Activated gamma-delta T cell treated with anti-CD3 and anti-CD28 coated beads, Interleukin-2, amount 50 U/mL, for 16 hours (primary cell): ENCODE measurements around the gene LGALS9B.
"Not testable (repeated sequence)": the region's sequence is repeated elsewhere in the genome, so short reads cannot be mapped to it uniquely, and the experiment has no call there.

Experiments used
- DNase-seq: peaks from one replicate; pipeline ENCODE4 v3.0.0-alpha.2; 2020; ENCODE audit warnings: low read depth

LGALS9B gene

DNA sequence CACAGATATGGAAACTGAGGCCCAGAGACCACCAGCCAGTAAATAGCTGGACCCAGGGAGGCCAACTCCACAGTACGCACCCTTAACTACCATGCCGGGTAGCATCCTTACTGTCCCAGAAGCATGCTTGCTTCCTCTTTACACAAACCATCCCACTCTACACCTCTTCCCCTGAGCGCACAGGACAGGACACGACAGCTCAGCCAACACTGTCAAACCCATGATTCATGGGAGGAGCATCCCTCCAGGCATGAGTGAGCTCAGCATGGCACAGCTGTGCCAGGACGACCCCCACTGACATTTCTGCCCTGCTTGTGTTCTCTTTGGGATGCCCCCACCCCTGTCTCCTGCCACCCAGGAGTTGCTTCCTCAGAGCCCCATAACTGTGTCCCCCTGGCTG lies 340 bp downstream of the LGALS9B start:
- not testable (repeated sequence) for DNase-seq

DNA sequence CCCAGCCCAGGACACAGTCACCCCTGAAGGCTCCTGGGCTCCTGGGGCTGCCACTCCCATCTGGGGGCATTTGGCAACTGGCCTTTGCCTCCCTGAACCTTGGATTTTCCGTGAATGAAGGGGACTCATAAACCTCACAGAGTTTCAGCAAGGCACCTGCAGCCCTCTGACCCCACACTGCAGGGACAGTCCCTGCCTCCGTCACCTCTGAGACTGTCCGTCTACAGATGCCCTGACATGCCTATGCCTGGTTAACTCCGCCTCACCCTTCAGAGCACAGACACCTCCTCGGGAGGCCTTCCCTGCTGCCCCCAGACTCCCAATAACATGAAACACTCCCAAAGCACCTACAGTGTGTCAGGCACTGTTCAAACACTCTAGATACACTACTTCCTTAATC lies 786 bp downstream of the LGALS9B start:
- not testable (repeated sequence) for DNase-seq

DNA sequence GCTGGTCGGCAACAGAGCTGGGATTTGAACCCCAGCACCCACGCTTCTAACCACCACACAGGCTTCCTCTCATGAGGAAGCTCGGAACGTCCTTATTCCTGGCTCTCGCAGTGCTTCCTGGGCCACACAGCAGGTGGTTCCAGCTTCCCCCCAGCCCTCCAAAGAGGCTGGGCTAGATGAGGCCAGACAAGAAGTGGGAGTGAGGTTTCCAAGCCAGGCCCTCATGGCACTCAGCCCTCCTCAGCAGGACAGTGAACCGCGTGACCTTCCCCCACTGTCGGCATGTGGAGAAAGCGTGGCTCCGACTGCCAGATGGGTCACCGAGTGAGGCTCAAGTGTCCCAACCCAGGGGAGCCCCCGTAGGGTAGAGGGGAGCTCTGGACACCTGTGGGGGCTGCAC lies 1.8 kb downstream of the LGALS9B start:
- DNase-seq, result not testable (repeated sequence)

DNA sequence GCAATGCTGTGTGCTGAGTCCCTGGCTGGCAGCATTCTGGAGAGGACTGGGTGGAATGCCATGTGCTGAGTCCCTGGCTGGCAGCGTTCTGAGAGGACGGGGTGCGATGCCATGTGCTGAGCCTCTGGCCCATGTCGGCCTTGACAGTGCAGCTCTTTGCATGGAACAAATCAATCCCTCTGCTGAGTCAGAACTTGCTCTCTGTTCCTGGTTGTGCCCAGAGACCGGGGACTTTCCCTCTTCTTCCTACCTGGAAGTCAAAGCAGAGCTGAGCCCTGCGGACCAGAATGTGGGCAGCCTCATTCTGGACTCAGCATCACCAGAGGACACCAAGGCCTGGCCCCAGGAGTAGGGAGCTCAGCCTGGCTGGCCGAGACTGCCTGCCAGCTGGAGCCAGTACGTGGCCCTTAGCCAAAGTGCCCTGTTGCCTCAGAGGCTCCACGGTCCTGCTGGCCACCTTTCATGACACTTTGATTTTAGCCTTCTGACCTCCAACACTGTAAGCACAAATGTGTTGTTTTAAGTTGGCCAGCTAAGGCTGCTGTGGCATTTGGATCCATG lies 2.4 kb downstream of the LGALS9B start:
- not testable (repeated sequence) for DNase-seq

DNA sequence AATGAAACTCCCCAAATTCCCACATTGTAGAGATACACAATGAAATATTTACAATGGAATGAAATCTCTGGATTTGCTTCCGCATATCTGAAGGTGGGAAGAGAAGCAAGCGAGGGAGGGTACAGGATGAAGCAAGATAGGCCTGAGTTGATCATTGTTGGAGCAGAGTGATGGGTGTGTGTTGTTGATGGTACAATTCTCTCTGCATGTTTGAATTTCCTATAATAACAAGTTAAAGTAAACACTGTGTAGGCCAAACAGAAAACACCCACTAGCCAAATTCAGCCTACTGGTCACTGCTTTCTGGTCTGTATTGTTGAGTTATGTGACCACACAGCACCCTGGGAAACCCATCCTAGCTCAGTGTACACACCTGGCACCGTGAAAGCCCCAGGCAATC lies 5.2 kb downstream of the LGALS9B start:
- DNase-seq, result not testable (repeated sequence)

DNA sequence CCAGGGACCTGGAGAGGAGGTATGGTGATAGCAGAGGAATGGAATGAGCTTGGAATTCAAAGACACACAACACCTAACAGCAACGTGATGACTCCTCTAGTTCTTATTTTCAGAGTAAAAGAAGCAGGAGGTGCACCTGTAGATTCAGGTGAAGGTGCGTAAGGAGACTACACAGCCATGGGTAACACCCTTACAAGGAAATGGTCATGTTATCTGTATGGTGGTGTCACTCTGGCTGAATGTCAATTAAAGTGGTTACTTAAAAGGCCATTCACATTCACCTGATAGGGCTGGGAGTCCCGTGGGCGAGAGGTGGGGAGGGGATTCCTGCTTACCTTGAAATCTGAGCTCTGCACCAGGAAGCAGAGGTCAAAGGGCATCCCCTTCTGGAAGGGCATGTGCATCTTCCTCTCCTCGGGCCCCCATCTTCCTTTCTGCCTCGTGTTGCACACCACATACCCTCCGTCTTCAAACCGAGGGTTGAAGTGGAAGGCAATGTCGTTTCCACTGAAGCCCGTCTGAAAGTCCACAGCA lies 9.4 kb downstream of the LGALS9B start:
- not testable (repeated sequence) for DNase-seq

DNA sequence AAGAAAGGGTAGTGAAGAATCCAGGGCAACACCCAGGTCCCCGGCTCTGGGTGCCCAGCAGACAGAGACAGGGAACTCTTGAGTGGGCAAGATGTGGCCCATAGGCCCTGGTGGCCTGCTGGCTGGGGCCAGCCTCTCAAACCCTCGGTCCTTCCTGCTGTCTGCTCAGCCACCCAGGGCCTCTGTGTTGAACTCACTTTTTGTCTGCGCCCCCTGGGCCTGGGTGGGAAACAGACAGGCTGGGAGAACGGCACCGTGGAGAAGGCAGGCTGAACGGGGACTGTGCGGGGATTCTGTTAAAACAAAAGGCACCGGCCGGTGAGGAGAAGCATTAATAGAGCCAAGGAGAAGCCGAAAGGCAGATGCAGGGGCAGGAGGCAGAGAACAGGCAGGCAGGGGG lies 12.2 kb downstream of the LGALS9B start:
- DNase-seq, result not testable (repeated sequence)

DNA sequence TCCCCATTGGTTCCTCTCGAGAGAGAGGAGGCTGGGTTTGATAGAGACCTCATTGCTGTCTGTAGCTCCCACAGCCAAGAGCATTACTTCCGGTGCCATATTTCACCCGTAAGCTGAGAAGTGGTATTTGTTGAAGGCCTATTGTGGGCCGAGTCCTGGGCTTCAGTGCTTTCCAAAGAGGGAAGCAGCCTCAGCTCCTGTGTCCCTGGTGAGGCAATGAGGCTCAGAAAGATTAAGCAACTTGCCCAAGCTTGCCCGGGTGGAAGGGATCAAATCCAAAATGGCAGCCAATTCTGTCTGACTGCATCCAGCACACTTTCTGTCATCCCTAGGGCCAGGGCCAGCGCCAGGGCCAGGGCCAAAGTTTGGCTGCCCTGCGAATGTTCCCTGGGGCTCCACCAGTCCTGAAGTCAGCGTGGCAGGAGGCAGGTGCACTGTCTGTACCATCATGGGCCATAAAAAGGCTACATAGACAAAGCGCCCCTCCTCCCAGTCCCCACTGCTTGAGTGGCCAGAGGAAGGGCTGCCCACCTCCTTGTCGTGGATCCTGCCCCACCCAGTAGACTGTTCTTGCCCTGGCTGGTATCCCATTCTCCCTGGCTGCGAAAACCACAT lies 13.4 kb downstream of the LGALS9B start:
- DNase-seq, result not testable (repeated sequence)

DNA sequence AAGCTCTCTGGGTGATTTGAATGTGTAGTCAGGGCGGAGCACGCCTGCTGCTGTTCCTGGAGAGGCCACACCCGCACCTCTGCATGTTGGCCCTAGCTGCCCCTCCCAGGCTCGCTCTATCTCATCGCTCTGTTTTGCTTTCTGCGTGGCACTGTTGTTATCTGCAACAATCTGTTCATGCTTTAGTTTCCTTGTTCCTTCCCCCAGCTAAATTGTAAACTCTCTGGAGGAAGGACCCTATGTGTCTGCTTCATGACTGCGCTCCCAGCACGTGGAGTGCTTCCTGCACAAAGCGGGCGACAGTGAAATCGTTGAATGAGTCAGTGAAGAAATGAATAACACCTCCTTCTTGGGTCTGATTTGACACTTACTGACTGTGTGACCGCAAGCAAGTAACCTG lies 16.5 kb downstream of the LGALS9B start:
- DNase-seq, result not testable (repeated sequence)

DNA sequence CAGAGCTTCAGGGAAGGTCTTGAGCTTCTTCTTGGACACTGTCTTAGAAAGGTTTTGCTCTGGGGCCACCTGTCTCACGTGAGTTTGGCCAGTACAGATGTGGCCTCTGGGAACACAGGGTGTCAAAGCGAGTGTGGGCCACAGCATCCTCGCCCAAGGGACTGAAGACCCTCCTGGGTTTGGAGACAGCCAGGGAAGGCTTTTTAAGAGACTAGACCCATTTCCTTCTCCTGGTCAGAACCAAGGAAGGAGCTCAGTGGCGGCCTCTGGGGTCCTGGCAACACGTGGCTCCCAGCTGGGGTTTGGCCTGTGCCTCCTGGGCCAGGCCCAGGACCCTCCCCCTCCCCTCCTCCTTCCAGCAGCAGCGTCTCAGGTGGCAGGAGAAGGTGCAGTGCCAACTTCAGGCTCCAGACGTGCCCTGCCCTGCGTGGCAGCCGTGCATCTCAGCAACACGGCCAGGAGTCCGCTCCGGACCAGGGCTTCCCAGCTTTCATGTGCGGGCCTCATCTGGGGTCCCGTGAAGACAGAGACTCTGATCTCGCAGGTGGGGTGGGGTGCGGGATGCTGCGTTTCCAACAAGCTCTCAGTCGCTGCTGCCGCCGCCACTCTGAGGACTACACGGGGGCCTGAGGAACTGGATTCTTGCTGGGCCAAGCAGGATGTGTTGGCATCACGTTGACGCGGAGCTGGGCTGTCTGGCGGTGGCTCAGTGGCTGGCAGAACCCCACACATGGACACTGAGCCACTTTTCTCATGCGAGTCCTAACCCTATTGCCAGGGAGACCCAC lies 19.6 kb downstream of the LGALS9B start:
- DNase-seq, result not testable (repeated sequence)

DNA sequence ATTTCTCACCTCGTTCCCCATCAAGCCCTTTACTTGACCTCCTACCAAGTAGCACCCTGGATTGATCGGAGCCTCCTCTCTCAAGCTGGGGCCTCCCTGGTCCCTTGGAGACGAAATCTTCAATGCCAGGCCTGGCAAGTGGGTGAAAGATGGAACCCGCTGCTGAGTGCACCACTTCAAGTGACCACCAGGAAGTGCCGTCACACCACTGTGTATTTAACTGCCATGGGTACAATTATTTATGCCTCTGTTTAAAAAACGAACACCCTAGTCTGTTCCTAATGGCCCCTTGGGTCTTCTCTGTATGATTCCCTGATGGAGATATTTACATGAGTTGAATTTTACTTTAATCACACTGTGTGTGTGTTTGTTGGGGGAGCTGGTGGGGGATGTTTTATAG lies 20.4 kb downstream of the LGALS9B start:
- not testable (repeated sequence) for DNase-seq

DNA sequence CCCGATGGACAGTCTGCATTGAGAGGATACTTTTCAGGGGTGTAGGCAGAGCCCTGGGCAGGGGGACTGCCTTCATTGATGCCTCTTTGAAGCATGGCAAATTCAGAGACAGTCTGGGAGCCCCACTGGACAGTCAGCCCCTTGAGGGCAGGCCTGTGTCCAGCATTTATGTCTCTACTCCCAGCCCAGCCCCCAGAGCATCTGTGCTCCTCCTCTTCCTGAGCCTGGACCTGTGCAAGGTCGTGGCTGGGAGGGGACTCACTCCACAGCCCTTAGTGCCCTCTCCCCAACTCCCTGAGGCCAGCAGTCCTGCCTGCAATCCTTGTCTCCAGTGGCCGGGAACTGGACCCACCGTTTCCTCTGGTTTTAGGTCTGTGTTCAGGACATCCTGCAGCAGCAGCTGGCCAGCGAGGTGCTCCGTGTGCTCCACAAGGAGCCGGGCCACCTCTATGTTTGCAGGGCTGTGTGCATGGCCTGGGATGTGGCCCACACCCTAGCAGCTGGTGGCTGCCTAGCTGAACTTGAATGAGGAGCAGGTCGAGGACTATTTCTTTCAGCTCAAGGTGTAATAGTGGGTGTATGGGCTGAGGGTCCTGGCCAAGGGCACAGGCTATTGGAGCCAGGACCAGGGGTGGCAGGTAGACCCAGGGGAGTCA lies 22.6 kb downstream of the LGALS9B start:
- DNase-seq, result not testable (repeated sequence)

DNA sequence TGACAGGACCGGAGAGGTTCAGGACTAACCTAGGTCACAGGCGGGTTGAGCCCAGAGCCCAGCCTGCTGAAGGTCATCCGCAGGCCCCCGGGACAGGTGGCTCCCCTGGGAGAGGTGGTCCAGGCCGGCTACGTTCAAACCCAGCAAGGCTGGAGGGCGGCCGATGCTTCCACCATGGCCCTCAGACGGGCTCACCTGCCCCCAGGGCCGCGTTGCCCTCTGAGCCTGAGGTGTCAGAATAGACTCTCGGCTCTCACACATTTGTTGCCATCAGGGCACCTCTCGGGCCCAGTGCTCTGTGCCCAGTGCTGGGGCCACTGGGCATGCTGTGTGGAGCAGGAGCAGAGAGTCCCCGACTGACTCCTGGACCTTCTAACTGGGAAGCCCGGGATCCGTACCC lies 23.2 kb downstream of the LGALS9B start:
- not testable (repeated sequence) for DNase-seq

DNA sequence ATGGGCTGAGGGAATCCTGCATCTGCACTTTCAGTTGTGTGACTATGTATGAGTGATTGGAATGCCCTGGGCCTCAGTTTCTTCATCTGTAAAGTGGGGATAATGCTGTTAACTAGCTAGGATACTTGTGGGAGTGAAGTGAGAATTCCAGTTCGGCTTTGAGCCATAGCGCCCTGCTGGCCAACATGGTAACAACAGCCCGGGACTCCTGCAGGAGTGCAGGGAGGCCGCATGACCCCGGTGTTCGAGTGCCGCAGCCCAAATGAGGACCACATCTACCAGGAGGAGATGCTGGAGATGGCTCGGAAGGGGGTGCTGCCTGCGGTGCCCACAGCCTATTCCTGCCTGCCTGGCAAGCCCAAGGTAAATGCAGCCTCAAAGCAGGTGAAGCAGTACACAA lies 23.7 kb downstream of the LGALS9B start:
- DNase-seq, result not testable (repeated sequence)

DNA sequence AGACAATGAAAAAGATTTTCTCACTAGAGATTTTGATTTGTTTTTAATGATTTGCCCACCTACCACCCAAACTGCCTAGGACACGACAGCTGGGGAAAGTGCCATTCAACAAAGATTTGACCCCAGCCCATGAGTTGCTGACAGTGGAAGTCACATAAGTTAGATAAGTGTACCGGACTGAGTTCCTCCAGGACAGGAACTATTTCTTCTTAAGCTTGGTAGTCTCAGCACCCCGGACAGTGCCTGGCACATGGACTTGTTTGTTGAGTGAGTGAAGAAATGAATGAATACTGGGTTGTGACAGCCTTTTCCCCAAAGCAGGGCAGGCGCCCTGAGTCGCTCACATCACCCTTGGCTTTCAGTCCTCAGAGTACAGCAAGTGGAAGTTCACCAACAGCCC lies 26.7 kb downstream of the LGALS9B start:
- not testable (repeated sequence) for DNase-seq

DNA sequence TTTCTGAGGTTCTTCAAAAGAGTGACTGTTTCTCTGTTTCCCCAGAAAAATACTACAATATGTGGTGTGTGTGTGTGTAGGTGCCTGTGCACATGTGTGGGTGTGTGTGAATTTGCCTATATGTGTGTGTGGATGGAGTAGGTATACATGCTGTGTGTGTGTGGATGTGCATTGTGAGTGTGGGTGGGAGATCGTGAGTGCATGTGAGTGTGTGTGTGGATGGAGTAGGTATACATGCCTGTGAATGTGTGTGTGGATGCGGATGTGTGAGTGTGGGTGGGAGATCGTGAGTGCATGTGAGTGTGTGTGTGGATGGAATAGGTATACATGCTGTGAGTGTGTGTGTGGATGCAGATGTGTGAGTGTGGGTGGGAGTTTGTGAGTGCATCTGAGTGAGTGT lies 32.2 kb downstream of the LGALS9B start:
- DNase-seq, result not testable (repeated sequence)

DNA sequence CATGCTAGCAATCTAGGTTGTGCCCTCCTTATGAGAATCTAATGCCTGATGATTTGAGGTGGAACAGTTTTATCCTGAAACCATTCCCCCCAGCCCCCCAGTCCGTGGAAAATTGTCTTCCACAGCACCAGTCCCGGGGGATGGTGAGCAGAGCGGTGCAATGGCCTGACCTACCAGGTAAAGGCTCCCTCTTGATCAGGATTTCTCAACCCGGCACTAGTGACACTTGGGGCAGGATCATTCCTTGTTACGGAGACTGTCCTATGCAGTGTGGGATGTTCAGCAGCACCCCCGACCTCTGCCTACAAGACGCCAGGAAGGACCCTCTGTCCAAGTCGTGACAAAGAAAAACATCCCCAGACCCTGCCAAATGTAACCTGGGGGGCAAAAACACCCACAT lies 34.0 kb downstream of the LGALS9B start:
- not testable (repeated sequence) for DNase-seq

DNA sequence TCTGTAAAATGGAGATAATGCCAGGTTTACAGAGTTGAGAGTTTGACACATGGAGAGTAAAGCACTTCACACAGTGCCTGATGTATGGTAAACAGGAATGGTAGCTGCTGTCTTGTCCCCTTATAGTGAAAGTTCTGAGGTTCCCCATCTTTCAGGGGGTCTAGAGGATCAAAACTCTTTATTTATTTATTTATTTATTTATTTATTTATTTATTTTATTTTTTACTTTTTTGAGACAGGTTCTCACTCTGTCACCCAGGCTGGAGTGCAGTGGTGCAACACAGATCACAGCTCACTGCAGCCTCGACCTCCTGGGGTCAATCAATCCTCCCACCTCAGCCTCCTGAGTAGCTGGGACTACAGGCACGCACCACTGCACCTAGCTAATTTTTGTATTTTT lies 40.1 kb downstream of the LGALS9B start:
- not testable (repeated sequence) for DNase-seq

DNA sequence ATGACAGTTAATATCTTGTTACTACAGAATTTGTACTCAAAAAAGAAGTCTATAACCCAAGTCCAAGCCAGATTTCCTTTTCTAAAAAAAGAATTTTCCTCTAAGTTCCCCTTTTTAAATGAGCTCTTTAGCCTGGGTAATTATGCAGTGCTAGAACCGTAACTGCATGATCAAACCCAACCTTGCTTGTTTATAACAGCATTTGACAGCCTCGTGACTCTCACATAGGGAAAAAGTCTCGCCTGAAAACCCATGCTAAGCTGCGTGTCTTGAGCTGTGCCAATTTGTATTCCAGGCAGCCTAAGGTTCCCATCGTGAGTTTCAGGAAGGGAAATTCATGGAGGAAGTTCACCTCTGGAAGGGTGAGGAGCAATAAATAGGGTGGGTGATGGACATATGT lies 44.5 kb downstream of the LGALS9B start:
- not testable (repeated sequence) for DNase-seq

DNA sequence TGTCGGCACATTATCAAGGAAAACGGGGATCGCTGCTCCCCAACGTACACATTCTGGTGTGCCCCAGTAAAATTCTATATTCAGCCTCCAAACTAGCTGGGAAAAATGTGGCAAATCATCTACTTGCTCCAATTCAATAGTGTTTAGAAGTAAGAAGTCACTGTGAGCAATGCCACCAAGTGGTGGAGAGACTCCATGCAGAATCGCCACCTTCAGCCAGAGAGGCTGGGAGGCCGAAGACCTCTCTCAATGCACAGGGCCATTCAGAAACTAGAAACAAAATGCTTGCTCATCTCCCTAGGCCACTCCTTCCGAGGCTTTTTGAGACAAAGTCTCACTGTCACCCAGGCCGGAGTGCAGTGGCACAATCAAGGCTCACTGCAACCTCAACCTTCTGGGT lies 48.5 kb downstream of the LGALS9B start:
- DNase-seq, result not testable (repeated sequence)

DNA sequence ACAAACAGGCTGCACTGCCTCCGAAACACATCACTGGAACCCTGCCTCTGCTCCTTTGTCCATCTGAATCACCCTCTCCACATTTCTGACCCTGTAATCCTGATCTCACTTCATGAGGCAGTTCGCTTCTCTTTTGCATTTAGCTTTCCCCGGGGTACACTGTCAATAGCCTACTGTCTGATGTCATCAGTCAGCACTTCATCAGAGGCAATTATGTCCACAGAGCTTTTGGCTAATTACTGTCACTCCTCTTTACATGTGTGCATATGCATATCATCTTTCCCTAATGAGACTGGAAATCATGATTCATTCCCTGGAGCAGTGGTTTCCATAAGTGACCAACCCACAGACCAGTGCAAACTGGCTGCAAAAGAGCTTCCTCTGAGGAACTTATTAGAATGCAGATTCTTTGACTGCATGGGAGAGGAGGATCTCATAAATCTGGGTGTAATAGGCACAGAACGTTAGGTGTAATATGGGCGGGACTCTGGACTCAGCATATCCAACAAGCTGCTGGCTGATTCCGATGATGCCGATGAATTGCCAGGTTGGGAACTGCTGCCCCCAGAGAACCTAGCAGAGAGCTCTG lies 49.8 kb downstream of the LGALS9B start:
- not testable (repeated sequence) for DNase-seq

DNA sequence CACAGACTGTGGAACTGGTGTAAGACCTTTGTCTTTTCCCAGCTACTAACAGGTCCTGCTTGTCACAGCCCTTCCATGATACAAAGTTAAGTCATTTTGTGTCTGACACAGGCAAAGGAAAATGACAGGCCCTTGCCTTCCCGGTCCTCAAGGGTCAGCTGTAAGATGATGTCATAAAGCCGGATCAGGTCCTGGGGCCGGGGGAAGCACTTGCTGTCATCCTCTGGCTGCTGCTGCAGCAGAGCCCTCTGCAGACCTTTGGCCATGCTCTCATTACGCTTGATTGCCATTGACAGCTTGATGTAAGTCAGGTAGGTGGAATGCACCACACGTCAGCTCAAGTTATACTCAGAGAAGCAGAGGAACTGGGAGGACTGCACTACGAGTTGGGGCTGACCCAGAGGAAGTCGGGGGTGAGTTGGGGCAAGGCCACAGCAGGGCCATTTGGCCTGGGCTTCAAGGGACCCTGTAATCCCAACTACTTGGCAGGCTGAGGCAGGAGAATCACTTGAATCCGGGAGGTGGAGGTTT lies 50.9 kb downstream of the LGALS9B start:
- not testable (repeated sequence) for DNase-seq
